HG03457 (cell line): ENCODE measurements around the gene NRM.
A peak's percentile ranks its signal among the peaks of the same experiment; 100 is the strongest.
"Not testable (repeated sequence)": the region's sequence is repeated elsewhere in the genome, so short reads cannot be mapped to it uniquely, and the experiment has no call there.

Experiments
- ATAC-seq: cut with Tn5 transposase; IDR thresholded peaks from one replicate; pipeline ENCODE4 v1.9.1; 2021; ENCODE audit warnings: moderate number of reproducible peaks; ENCODE audit not compliant: unreplicated experiment

NRM gene

GRCh38 chr6:30672445-30673253, 18.1 kb downstream of the NRM start, which contains the start of gene DHX16:
Gene DHX16 (minus strand): TSS chr6:30673006. CDS start chr6:30672841, 165 bp downstream.
- no peak for ATAC-seq

GRCh38 chr6:30670760-30671527, 19.8 kb downstream of the NRM start:
- no peak for ATAC-seq

GRCh38 chr6:30666300-30666699, 24.5 kb downstream of the NRM start:
- ATAC-seq, result not testable (repeated sequence)

DNA sequence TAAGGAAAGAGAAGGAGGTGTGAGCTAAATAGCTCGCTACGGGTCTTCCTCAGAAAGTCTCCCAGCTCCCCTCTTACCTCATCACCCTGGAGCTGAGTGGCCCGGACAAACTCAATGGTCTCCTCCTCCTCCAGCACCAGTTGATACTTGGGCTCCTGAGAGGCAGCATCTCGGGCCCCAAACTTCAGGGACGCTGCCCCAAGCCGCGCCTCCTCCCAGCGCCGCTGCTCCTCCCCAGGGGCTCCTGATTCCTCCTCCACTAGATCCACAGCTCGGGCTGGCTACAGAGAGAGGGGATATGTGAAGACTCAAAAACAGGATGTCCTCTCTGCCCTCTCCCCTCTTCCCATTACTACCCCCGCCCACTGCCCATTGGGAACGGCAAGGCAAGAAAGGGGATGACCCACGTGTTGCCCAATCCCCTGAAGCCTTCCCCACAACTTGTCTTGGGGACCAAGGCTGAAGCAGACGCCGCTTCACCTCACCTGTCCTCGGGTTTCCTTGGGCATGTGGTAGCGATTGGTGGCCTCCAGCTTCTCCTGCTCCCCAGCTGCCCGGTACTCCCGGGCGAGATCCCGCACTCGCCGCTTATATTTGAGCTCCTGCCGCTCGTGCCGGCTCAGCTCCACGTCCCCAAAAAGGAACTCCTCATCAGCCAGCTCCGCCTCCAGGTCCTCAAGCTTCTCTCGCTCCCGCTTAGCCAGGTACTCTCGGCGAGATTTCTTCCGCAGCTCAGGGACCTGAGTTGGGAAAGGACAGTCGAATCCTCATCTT, 25.6 kb downstream of the NRM start:
- ATAC-seq, result no peak

DNA sequence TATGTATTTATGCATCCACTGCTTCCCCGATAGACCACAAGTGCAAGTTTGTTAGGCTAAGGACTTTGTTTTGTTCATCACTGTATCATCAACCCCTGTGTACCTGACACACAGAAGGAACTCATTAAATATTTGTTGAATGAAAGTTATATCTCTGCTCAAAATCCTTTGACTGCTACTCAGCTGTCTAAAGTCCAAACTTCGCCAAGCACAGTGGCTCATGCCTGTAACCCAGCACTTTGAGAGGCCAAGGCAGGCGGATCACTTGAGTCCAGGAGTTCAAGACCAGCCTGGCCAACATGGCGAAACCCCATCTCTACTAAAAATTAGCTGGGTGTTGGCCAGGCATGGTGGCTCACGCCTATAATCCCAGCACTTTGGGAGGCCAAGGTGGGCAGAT, 32.9 kb downstream of the NRM start:
- not testable (repeated sequence) for ATAC-seq

GRCh38 chr6:30657454-30657853, 33.3 kb downstream of the NRM start:
- no peak for ATAC-seq

- no peak for ATAC-seq
These were observed 34.3 kb downstream of the NRM start for GRCh38 chr6:30656513-30656912.

DNA sequence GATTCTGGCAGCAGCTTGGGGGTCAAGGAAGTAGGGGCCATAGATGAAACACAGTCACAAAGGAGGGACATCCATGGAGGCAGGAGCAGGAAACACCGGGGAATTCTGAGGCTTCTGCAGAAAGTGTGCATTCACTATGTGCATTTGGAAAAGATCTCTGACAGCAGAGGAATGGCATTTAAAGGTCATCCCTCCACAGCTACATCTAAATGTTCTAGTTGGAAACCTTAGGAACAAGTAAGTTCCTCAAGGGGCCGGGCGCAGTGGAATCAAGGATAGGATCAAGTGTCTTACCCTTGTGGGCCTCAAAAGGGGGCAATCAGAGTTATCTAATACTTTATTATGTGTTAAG, 35.1 kb downstream of the NRM start:
- ATAC-seq, result no peak

GRCh38 chr6:30654798-30655742, 35.7 kb downstream of the NRM start:
- no peak for ATAC-seq

- no peak for ATAC-seq
These were observed 39.6 kb downstream of the NRM start for GRCh38 chr6:30651143-30651542.

- peak; percentile 50 for ATAC-seq
These were observed 43.3 kb downstream of the NRM start for GRCh38 chr6:30647242-30648116.

DNA sequence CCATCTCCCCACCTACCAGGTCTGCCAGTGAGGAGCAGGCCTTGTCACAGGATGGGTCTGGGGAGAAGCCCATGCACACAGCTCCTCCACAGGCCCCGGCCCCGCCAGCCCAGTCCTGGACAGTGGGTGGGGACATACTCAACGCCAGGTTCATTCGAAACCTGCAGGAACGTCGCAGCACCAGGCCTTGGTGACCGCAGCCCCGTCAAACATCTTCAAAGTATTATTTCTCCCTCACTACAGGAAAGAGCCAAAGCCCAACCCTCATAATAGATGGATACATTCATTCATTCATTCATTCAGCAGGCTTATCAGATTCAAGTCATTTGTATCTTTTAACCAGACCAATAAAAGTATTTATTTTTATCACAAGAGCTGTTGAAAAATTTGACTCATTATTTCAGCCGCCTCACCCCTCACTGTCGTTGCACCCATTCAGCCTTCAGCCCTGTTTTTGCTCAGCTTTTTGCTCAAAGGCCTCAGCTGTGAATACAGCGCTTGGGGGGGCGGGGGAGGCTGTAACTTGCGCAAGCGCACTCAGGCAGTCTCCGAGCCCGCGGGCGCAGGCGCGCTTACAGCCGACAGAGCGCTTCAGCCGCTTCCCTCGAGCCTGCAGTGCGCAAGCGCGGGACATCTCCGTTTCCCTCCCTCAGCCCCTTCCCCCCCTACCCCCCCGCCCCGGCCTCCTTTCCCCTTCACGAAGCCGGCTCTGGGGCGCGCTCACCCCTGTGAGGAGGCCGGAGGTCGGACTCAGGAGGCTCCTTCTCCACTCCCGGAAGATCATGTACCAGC, 44.1 kb downstream of the NRM start, which contains the start of gene C6orf136:
C6orf136 (plus strand) TSS at position 684 of the 792 bp plus-strand sequence; CDS start at position 783, 99 bp downstream.
- ATAC-seq, result peak; percentile 35

DNA sequence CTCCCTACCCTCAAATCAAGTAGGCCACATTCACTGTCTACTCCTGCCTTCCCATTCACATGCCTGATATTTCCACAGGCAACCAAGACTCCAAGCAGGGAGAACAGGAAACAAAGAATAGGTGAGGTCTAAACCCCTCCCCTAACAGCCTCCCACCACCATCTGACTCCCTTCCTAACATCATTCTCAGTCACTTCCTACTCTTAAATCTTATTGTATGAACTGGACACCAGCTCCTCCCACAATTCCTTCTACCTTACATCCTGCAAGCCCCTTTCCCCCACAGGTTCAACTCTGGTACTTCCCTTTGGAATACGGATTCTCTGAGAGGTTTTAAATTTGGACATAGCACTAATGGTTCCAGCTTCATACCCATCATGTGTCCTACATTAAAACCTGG, 44.8 kb downstream of the NRM start:
- no peak for ATAC-seq

DNA sequence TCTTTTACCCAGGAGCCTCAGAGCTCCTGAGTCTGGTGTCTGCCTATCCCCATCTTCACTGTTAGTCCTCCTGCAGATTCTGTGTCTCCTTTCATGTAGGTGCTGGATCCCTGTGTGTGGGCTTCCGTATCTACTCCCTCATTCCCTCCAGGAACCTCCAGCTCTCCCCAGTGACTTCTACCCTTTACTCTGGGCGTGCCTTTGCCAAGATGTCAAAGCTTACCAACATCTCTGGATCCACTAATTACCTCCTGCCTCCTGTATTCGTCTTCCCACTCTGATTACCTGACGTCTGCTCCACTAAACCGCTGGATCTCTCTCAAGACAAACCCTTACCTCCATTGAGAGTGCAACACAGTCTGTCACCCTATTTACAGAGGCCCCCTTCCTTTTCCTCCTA, 46.0 kb downstream of the NRM start:
- no peak for ATAC-seq

GRCh38 chr6:30643656-30644055, 47.1 kb downstream of the NRM start:
- ATAC-seq, result no peak

- ATAC-seq, result no peak
These were observed 49.7 kb downstream of the NRM start for GRCh38 chr6:30641048-30641447.

GRCh38 chr6:30640481-30640880, 50.3 kb downstream of the NRM start:
- no peak for ATAC-seq
